AG09309 (cell line): Measurements from ENCODE around the gene NR2F2.

Source experiments
- DNase-seq: peaks from one replicate; pipeline ENCODE4 v3.0.0-alpha.2; 2010; ENCODE audit warnings: low read depth
- H3K4me3 ChIP-seq: 2 replicates; pipeline ENCODE4 v1.5.1; 2011; ENCODE audit warnings: mild to moderate bottlenecking, low read depth, low read length, moderate library complexity; ENCODE audit not compliant: control insufficient read depth
- TF ChIP-seq, protein P1 (sequence below): IDR thresholded peaks from 2 replicates; pipeline ENCODE4 v1.5.1; 2011; ENCODE audit warnings: mild to moderate bottlenecking, low read depth, low read length, inconsistent platforms; ENCODE audit not compliant: insufficient read depth, control insufficient read depth; ENCODE audit errors: missing control alignments

Gene NR2F2

DNA sequence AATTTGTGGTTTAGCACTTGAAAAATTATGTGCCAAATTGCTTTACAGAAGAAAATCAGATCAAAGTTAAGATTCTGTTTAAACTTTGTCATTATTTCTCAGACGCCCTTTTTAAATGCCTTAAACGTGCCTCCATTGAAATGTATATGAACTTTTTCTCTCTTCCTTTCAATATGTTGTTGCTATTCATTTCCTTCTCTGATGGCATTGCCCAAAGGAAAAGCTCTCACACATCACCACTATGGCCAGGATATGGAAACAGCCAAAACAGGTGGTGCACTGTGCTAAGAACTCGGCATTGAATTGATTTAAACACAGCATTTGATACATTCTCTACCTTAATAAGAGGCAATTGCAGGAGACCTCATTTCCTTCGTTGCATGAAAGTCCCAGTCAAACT is 35.7 kb upstream of the NR2F2 start:
- TF ChIP-seq, protein P1, sequence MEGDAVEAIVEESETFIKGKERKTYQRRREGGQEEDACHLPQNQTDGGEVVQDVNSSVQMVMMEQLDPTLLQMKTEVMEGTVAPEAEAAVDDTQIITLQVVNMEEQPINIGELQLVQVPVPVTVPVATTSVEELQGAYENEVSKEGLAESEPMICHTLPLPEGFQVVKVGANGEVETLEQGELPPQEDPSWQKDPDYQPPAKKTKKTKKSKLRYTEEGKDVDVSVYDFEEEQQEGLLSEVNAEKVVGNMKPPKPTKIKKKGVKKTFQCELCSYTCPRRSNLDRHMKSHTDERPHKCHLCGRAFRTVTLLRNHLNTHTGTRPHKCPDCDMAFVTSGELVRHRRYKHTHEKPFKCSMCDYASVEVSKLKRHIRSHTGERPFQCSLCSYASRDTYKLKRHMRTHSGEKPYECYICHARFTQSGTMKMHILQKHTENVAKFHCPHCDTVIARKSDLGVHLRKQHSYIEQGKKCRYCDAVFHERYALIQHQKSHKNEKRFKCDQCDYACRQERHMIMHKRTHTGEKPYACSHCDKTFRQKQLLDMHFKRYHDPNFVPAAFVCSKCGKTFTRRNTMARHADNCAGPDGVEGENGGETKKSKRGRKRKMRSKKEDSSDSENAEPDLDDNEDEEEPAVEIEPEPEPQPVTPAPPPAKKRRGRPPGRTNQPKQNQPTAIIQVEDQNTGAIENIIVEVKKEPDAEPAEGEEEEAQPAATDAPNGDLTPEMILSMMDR, result no peak
- no peak overlapping the region for H3K4me3 ChIP-seq
- no peak for DNase-seq

- no peak overlapping the region for H3K4me3 ChIP-seq
- TF ChIP-seq, protein P1, result no peak
- no peak for DNase-seq
These were observed 34.2 kb upstream of the NR2F2 start for GRCh38 chr15:96296264-96296663.

- DNase-seq, result no peak
- no peak overlapping the region for H3K4me3 ChIP-seq
- TF ChIP-seq, protein P1, result no peak
These were observed 32.7 kb upstream of the NR2F2 start for GRCh38 chr15:96297783-96298182.

DNA sequence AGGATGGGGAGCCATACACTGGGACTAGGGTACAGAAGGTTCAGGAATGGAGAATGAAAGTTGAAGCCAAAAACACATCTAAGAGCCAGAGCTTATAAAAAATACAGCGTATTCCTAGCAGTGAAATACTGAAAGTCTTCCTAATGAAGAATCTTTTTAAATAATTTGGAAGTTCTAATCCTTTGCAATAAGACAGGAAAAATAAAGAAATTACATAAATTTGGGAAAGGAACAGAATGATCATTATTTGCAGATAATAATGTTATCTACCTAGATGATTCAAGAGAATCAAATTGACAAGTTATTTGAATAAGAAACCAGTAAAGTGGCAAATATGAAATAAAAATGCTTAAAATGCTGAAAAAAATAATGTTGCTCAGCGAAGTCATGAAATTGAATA is 32.3 kb upstream of the NR2F2 start:
- no peak overlapping the region for H3K4me3 ChIP-seq
- no peak for DNase-seq

DNA sequence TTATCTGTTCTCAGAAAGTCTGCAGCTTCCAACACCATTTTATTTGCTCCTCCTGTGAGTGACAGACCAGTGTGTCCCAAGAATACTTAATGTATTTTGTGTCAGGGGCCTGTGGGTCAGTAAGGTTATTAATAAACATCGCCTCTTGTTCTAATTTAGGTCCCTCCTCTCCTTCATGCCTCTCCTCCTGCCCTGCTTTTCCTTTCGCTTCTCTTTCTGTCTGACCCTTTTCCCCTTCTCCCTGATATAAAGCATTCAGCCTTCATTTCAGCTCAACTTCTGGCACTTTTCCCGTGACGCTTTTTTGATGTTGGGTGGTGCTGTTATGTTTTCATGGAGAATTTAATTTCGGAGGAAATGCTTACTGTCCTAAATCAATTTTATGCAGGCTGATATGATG is 29.7 kb upstream of the NR2F2 start:
- H3K4me3 ChIP-seq, result no peak overlapping the region
- TF ChIP-seq, protein P1, result no peak
- DNase-seq, result no peak

More for the DNA sequence above, 32.3 kb upstream of the NR2F2 start:
- TF ChIP-seq, protein P1, result no peak

GRCh38 chr15:96303503-96304056 is 26.9 kb upstream of the NR2F2 start:
- H3K4me3 ChIP-seq, result no peak overlapping the region
- TF ChIP-seq, protein P1, result no peak
- DNase-seq, result no peak

DNA sequence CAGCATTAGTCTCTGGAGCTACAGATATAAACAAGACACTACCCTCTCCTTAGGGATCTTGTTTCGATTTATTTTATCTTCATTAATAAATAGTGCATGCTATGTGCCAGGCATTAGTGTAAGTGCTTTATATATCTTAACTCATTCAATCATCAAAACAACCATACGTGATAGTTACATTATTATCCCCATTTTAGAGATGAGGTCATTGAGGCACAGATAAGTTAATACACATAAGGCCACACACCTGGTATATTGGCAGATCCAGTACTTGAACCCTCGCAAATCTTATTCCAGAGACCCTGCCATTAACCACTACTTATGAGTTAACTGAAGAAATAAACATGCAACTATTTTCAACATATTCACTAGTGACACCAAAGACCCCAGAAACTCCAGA is 25.7 kb upstream of the NR2F2 start:
- no peak for DNase-seq
- no peak overlapping the region for H3K4me3 ChIP-seq
- TF ChIP-seq, protein P1, result no peak
